ENCODE results near the gene RNF212. TPM values are rescaled to one million over a fixed set of nuclear protein-coding genes. Genes with fewer than 3 reads are reported as not detected.

Gene RNF212
- total RNA-seq, 3 donors from 2014 or later (not counting 1 experiment from before 2014, with no cell fraction given) = 1.0 to 2.0 (median 1.7) TPM

DNA sequence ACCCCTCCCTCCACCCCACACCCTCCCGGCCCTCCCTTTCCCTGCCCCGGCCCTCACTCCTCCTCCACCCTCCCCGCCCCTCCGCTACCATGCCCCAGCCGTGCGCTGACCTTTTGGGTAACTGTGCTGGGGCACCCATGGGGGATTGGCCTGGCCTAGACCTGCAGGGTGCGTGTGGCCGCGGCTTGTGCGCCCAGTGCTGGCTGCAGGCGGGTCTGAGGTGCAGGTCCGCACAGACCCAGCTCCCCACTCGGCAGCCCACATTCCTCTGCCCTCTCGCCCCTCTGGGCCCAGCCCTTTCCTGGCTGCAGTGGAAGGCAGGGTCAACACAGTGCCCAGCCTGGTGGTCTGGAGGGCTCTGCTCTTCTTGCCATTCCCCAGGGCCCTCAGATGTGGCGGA lies 77.3 kb downstream of the RNF212 start:
- no peaks in the 10 kb centered on the region for H3K27me3 ChIP-seq (ENCODE audit: control insufficient read depth, insufficient read depth, low read length)
- no peaks in the 10 kb centered on the region for H3K9me3 ChIP-seq (ENCODE audit: control insufficient read depth, insufficient read depth, low read length)
- no peaks in the 10 kb centered on the region for H3K36me3 ChIP-seq (ENCODE audit: control insufficient read depth, insufficient read depth, low read length)
- intact Hi-C loops (cut with micrococcal nuclease) = no loop called here
- ATAC-seq (no peak), DNase-seq (no peak)
- Mint-ChIP-seq H3K36me3 (no peaks in the 10 kb centered on the region), H3K4me1 (no peaks in the 10 kb centered on the region), H3K9me3 (no peaks in the 10 kb centered on the region), H3K27me3 (ENCODE audit: low read depth in 2 of 2) (no peaks in the 10 kb centered on the region), H3K27ac (no peak overlapping the region), H3K4me3 (no peak overlapping the region)
- TF ChIP-seq, protein P1, sequence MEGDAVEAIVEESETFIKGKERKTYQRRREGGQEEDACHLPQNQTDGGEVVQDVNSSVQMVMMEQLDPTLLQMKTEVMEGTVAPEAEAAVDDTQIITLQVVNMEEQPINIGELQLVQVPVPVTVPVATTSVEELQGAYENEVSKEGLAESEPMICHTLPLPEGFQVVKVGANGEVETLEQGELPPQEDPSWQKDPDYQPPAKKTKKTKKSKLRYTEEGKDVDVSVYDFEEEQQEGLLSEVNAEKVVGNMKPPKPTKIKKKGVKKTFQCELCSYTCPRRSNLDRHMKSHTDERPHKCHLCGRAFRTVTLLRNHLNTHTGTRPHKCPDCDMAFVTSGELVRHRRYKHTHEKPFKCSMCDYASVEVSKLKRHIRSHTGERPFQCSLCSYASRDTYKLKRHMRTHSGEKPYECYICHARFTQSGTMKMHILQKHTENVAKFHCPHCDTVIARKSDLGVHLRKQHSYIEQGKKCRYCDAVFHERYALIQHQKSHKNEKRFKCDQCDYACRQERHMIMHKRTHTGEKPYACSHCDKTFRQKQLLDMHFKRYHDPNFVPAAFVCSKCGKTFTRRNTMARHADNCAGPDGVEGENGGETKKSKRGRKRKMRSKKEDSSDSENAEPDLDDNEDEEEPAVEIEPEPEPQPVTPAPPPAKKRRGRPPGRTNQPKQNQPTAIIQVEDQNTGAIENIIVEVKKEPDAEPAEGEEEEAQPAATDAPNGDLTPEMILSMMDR (IDR thresholded peaks at IDR 0.05) = no peak
- no peak overlapping the region for H3K4me3 ChIP-seq (ENCODE audit: low read length)
- no peak overlapping the region for H3K27ac ChIP-seq (ENCODE audit: low read length)
- H3K4me1 ChIP-seq (ENCODE audit: control insufficient read depth, insufficient read depth, low read length) = no peaks in the 10 kb centered on the region
- 91% methylated on average over 15 of the region's 15 CpGs for WGBS (ENCODE audit: insufficient coverage)

DNA sequence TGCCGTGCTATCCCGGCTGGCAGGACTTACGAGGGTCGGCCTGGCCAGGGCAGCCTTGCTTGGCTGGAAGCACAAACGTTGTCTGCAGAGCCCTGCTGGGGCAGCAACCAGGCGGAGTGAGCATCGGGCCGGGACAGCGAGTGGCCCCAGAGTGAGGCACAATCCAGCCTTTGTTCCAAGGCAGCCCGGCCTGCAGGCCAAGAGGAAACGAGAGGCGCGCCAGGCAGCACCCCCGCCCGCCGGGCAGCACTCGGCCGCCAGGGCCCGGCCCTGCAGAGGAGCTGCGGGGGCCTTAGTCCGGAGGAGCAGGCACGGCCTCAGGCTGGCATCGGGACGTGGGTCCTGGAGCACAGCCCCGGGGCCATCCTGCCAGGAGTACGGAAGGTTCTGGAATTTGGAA lies 77.9 kb downstream of the RNF212 start:
- H3K4me1 ChIP-seq (ENCODE audit: control insufficient read depth, insufficient read depth, low read length) = no peaks in the 10 kb centered on the region
- H3K27ac ChIP-seq (ENCODE audit: low read length) = no peak overlapping the region
- no peaks in the 10 kb centered on the region for H3K27me3 ChIP-seq (ENCODE audit: control insufficient read depth, insufficient read depth, low read length)
- no peak for DNase-seq
- no peak for ATAC-seq
- no peaks in the 10 kb centered on the region for H3K4me1 Mint-ChIP-seq
- H3K9me3 Mint-ChIP-seq = no peaks in the 10 kb centered on the region
- no peaks in the 10 kb centered on the region for H3K36me3 ChIP-seq (ENCODE audit: control insufficient read depth, insufficient read depth, low read length)
- no peaks in the 10 kb centered on the region for H3K9me3 ChIP-seq (ENCODE audit: control insufficient read depth, insufficient read depth, low read length)
- H3K4me3 Mint-ChIP-seq = no peak overlapping the region
- no peaks in the 10 kb centered on the region for H3K36me3 Mint-ChIP-seq
- no peak overlapping the region for H3K27ac Mint-ChIP-seq
- TF ChIP-seq, protein P1 (IDR thresholded peaks at IDR 0.05) = no peak
- no peak overlapping the region for H3K4me3 ChIP-seq (ENCODE audit: low read length)
- intact Hi-C loops (cut with micrococcal nuclease) = no loop called here
- no peaks in the 10 kb centered on the region for H3K27me3 Mint-ChIP-seq (ENCODE audit: low read depth in 2 of 2)
- WGBS (ENCODE audit: insufficient coverage) = 91% methylated on average over 26 of the region's 26 CpGs

DNA sequence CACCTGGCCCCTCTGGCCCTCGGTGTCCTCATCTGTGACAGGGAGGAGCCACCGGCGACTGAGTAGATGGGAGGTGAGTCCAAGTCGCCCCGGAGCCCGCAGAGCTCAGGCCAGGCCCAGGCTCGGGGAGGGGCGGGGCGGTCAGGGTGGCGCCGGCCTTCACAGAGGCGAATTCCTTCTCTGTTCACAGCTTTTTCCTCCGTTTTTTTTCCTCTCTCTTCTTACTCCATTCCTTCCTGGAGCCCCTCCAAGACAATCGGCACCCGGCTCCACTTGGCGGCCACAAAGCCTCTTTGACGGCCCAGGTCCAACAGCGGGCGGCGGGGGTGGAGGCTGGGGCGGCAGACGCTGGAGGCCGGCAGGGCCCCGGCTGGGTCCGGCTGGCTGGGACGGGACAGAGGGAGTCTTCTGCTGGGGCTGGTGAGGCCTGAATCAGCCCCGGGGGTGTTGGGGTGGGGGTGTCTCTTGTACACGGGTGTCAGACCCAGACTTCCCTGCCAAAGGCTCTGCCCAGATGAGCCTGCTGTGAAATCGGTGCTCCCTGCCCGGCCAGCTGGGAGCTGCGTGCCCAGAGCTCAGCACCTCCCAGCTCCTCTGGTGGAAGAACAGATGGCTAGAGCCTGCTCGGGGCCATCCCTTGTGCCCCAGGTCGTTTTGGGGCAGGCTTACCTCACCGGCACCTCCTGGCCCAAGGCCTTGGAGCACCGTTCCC lies 79.4 kb downstream of the RNF212 start:
- H3K36me3 ChIP-seq (ENCODE audit: control insufficient read depth, insufficient read depth, low read length) = no peaks in the 10 kb centered on the region
- H3K4me3 ChIP-seq (ENCODE audit: low read length) = no peak overlapping the region
- ATAC-seq = no peak
- H3K9me3 ChIP-seq (ENCODE audit: control insufficient read depth, insufficient read depth, low read length) = no peaks in the 10 kb centered on the region
- WGBS (ENCODE audit: insufficient coverage) = 85% methylated on average over 35 of the region's 35 CpGs
- no peak overlapping the region for H3K4me3 Mint-ChIP-seq
- no peaks in the 10 kb centered on the region for H3K36me3 Mint-ChIP-seq
- intact Hi-C loops (cut with micrococcal nuclease) = no loop called here
- no peaks in the 10 kb centered on the region for H3K27me3 ChIP-seq (ENCODE audit: control insufficient read depth, insufficient read depth, low read length)
- TF ChIP-seq, protein P1 (IDR thresholded peaks at IDR 0.05) = no peak
- no peak overlapping the region for H3K27ac Mint-ChIP-seq
- H3K4me1 ChIP-seq (ENCODE audit: control insufficient read depth, insufficient read depth, low read length) = no peaks in the 10 kb centered on the region
- H3K9me3 Mint-ChIP-seq = no peaks in the 10 kb centered on the region
- H3K27ac ChIP-seq (ENCODE audit: low read length) = no peak overlapping the region
- no peaks in the 10 kb centered on the region for H3K27me3 Mint-ChIP-seq (ENCODE audit: low read depth in 2 of 2)
- H3K4me1 Mint-ChIP-seq = no peaks in the 10 kb centered on the region
- DNase-seq = no peak

DNA sequence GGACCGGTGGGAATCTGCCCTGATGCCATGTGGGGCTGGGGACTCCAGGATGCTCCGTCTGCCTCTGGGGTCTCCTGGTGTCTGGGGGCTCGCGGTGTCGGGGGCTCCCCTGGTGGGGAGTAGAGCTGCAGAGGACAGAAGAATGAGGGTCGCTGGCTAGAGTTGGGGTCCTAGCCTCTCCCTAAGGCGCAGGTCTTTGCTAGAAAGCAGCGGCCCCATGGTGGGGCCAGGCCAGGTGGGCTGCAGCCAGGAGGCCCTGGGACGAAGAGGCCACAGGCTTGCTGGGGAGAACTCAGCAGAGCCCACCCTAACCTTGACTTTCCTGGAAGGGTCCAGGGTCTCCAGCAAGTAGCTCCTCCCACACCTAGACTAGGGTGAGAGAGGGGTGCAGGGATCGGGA lies 80.5 kb downstream of the RNF212 start:
- Histone ChIP-seq H3K9me3 (ENCODE audit: control insufficient read depth, insufficient read depth, low read length) (no peaks in the 10 kb centered on the region), H3K4me1 (ENCODE audit: control insufficient read depth, insufficient read depth, low read length) (no peaks in the 10 kb centered on the region), H3K27ac (ENCODE audit: low read length) (no peak overlapping the region), H3K27me3 (ENCODE audit: control insufficient read depth, insufficient read depth, low read length) (no peaks in the 10 kb centered on the region), H3K4me3 (ENCODE audit: low read length) (no peak overlapping the region), H3K36me3 (ENCODE audit: control insufficient read depth, insufficient read depth, low read length) (no peaks in the 10 kb centered on the region)
- Mint-ChIP-seq H3K4me3 (no peak overlapping the region), H3K4me1 (no peaks in the 10 kb centered on the region), H3K27me3 (ENCODE audit: low read depth in 2 of 2) (no peaks in the 10 kb centered on the region), H3K36me3 (no peaks in the 10 kb centered on the region), H3K27ac (no peak overlapping the region), H3K9me3 (no peaks in the 10 kb centered on the region)
- WGBS (ENCODE audit: insufficient coverage) = 90% methylated on average over 10 of the region's 10 CpGs
- intact Hi-C loops (cut with micrococcal nuclease) = no loop called here
- no peak for DNase-seq
- TF ChIP-seq, protein P1 (IDR thresholded peaks at IDR 0.05) = no peak
- no peak for ATAC-seq

Measured in natural killer cell (primary cell).